ENCODE measurements around the gene AP1S3. TPM values are rescaled to one million over a fixed set of nuclear protein-coding genes. Genes with fewer than 3 reads are reported as not detected.

The AP1S3 gene
- total and polyA plus RNA-seq, 11 donors, result 0.08 to 3.4 (median 0.51) TPM; not detected in 1

DNA sequence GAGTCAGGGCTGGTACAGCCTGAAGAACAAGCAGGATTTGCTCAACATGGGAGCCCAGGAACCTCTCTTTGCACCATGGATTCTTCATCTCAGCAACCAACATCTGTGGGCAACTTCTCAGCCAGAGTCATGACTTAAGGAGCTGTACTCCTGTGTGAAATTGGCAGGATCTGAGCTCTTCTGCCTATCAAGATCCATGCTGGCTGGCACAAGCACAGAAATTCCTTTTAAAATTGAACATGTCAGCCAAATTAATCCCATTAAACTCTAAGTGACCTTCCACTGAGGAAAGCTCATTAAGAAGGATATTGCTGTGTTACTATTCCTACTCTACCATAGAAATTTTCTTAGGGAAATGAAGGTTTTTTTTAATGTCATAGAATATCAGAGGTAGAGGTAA, 124.7 kb downstream of the AP1S3 start:
- Histone ChIP-seq H3K27ac (no peak overlapping the region), H3K4me3 (no peak overlapping the region), H3K9me3 (peaks cover 0 to 13% (median 0%) of the 10 kb centered on the region in 12 donors), H3K4me1 (no peaks in the 10 kb centered on the region), H3K36me3 (no peaks in the 10 kb centered on the region), H3K27me3 (no peaks in the 10 kb centered on the region)
- TF ChIP-seq POLR2A (IDR thresholded peaks at IDR 0.05), result no peak
- TF ChIP-seq, protein P1, sequence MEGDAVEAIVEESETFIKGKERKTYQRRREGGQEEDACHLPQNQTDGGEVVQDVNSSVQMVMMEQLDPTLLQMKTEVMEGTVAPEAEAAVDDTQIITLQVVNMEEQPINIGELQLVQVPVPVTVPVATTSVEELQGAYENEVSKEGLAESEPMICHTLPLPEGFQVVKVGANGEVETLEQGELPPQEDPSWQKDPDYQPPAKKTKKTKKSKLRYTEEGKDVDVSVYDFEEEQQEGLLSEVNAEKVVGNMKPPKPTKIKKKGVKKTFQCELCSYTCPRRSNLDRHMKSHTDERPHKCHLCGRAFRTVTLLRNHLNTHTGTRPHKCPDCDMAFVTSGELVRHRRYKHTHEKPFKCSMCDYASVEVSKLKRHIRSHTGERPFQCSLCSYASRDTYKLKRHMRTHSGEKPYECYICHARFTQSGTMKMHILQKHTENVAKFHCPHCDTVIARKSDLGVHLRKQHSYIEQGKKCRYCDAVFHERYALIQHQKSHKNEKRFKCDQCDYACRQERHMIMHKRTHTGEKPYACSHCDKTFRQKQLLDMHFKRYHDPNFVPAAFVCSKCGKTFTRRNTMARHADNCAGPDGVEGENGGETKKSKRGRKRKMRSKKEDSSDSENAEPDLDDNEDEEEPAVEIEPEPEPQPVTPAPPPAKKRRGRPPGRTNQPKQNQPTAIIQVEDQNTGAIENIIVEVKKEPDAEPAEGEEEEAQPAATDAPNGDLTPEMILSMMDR (IDR thresholded peaks at IDR 0.05), result no peak
- ATAC-seq (no peak), DNase-seq (no peak)
- intact Hi-C loops (cut with DNase I), result no loop called here

DNA sequence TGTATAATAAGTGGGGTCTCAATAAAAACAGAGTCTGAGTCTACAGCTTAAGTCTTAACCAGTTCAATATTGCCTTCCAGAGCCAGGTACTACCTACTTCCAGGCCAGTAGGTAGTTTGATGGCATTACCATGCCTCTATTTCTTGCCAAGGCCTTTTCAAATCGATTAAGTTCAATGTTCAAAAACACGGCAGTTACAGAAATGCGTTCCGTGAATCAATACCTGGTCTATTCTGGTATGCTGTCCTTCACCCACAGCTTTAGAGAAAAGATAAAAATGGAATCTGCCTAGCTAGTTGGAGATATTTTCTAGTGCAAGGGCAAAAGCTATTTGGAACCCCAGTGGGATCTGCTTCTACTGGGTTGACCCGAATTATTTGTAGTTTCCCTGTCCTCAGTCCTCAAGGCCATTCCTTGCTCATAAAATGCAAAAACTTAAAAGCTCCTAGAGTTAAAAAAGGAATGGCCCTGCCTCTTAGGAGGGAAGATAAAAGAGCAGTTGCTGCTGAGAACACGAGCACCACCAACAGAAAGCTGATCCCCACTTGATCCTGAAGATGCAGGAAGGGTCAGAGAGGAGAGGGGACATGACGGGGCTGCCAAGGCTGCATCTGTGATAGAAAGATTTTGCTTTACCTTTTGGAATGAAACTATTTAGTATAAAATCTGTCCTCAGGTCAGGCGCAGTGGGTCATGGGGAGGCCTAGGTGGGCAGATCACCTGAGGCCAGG, 125.6 kb downstream of the AP1S3 start:
- 89 to 92% (median 92%) methylated on average over 8 of the region's 8 CpGs for WGBS, 4 donors
- no peak for DNase-seq
- no peak for TF ChIP-seq POLR2A (IDR thresholded peaks at IDR 0.05)
- TF ChIP-seq, protein P1 (IDR thresholded peaks at IDR 0.05), result no peak
- peaks cover 0 to 13% (median 0%) of the 10 kb centered on the region in 12 donors for H3K9me3 ChIP-seq
- no peaks in the 10 kb centered on the region for H3K4me1 ChIP-seq
- H3K4me3 ChIP-seq, result no peak overlapping the region
- no peak overlapping the region for H3K27ac ChIP-seq
- H3K36me3 ChIP-seq, result no peaks in the 10 kb centered on the region
- H3K27me3 ChIP-seq, result no peaks in the 10 kb centered on the region
- ATAC-seq, result no peak
- intact Hi-C loops (cut with DNase I), result no loop called here

Other genes with a start within 250 kb of the AP1S3 start
- 1 to 10 TPM in 1 of 9 donors, under 1 TPM in 6, not detected in 2; 0.12 to 2.4 (median 0.22) TPM for gene SCG2, start 235.2 kb downstream of the AP1S3 start, total RNA-seq
- gene SCG2, start 235.2 kb downstream of the AP1S3 start, polyA plus RNA-seq, result under 1 TPM; 0.07 to 0.08 TPM
- 10 to 100 TPM; 13.2 to 30.5 (median 14.3) TPM for gene WDFY1, start 107.8 kb upstream of the AP1S3 start, total RNA-seq
- gene WDFY1, start 107.8 kb upstream of the AP1S3 start, polyA plus RNA-seq, result 10 to 100 TPM in 1 of 2 donors, 1 to 10 TPM in 1; 5.6 to 12.7 TPM
- gene MRPL44, start 119.9 kb upstream of the AP1S3 start, total RNA-seq, result 10 to 100 TPM; 33.4 to 54.2 (median 38.2) TPM
- 10 to 100 TPM; 20.7 to 40.4 TPM for gene MRPL44, start 119.9 kb upstream of the AP1S3 start, polyA plus RNA-seq
- 10 to 100 TPM; 10.7 to 61.7 (median 22.1) TPM for gene SERPINE2, start 201.7 kb upstream of the AP1S3 start, total RNA-seq
- gene SERPINE2, start 201.7 kb upstream of the AP1S3 start, polyA plus RNA-seq, result 10 to 100 TPM in 1 of 2 donors, 1 to 10 TPM in 1; 9.3 to 28.3 TPM

All from heart left ventricle (tissue), 16 donors.